ENCODE measurements around the gene TTC16. TPM values are rescaled to one million over a fixed set of nuclear protein-coding genes. Genes with fewer than 3 reads are reported as not detected.

The TTC16 gene
- total and polyA plus RNA-seq, 2 donors (not counting 1 experiment from before 2014, with no cell fraction given): 0.25 TPM; not detected in 1

GRCh38 chr9:127751269-127752054, 35.6 kb downstream of the TTC16 start:
- peaks cover 95% of the 10 kb centered on the region for H4K20me1 ChIP-seq (ENCODE audit: control insufficient read depth, insufficient read depth, low read length, poor library complexity, severe bottlenecking)
- no peak overlapping the region for H3K9ac ChIP-seq (ENCODE audit: low read length)
- ChIA-PET POLR2A (no interaction called here), CTCF (no interaction called here)
- DNase-seq: no peak
- no peak overlapping the region for H3K27ac ChIP-seq (ENCODE audit: low read length in 2 of 2)
- Mint-ChIP-seq H3K4me1 (peaks cover 11% of the 10 kb centered on the region), H3K4me3 (no peak overlapping the region), H3K27ac (no peak overlapping the region), H3K27me3 (no peaks in the 10 kb centered on the region), H3K9me3 (ENCODE audit: insufficient read depth) (no peaks in the 10 kb centered on the region)
- 94% methylated on average over 6 of the region's 10 CpGs for WGBS (ENCODE audit: insufficient coverage)
- no peak overlapping the region for H3K4me2 ChIP-seq (replicated peaks; ENCODE audit: low read depth, low read length, poor library complexity, severe bottlenecking)
- H3K36me3 ChIP-seq (replicated peaks in 1 of 2; ENCODE audit: control extremely low read depth in 1 of 2, control insufficient read depth in 1 of 2, extremely low read depth in 1 of 2, insufficient read depth in 2 of 2, low read length in 1 of 2): peaks cover 3 to 72% of the 10 kb centered on the region in 2 experiments
- no peak overlapping the region for H3K4me3 ChIP-seq (ENCODE audit: control extremely low read depth in 1 of 5, extremely low read depth in 1 of 5, insufficient read depth in 1 of 5, low read depth in 2 of 5, low read length in 4 of 5)
- H3K27me3 ChIP-seq (replicated peaks in 1 of 4; ENCODE audit: control extremely low read depth in 1 of 4, control insufficient read depth in 3 of 4, insufficient read depth in 4 of 4, low read length in 3 of 4): no peaks in the 10 kb centered on the region
- peaks cover 58% of the 10 kb centered on the region for H3K79me2 ChIP-seq (ENCODE audit: control insufficient read depth, insufficient read depth, low read length)
- H3K4me1 ChIP-seq (ENCODE audit: control insufficient read depth in 2 of 2, insufficient read depth in 2 of 2, low read length in 2 of 2): no peaks in the 10 kb centered on the region
- H3K9me3 ChIP-seq (ENCODE audit: control extremely low read depth in 1 of 3, control insufficient read depth in 2 of 3, insufficient read depth in 1 of 3, low read length in 2 of 3): no peaks in the 10 kb centered on the region
- no peak overlapping the region for H2AFZ ChIP-seq (ENCODE audit: insufficient read depth, low read depth, low read length, poor library complexity, severe bottlenecking)
- intact Hi-C loops (cut with micrococcal nuclease): no loop called here
- no peak for ATAC-seq (ENCODE audit: low read depth)
- TF ChIP-seq EZH2 (IDR thresholded peaks at IDR 0.05; ENCODE audit: borderline replicate concordance, insufficient read depth, low read depth, low read length, poor library complexity, severe bottlenecking): no peak
- TF ChIP-seq, protein P1, sequence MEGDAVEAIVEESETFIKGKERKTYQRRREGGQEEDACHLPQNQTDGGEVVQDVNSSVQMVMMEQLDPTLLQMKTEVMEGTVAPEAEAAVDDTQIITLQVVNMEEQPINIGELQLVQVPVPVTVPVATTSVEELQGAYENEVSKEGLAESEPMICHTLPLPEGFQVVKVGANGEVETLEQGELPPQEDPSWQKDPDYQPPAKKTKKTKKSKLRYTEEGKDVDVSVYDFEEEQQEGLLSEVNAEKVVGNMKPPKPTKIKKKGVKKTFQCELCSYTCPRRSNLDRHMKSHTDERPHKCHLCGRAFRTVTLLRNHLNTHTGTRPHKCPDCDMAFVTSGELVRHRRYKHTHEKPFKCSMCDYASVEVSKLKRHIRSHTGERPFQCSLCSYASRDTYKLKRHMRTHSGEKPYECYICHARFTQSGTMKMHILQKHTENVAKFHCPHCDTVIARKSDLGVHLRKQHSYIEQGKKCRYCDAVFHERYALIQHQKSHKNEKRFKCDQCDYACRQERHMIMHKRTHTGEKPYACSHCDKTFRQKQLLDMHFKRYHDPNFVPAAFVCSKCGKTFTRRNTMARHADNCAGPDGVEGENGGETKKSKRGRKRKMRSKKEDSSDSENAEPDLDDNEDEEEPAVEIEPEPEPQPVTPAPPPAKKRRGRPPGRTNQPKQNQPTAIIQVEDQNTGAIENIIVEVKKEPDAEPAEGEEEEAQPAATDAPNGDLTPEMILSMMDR (IDR thresholded peaks at IDR 0.05): no peak

DNA sequence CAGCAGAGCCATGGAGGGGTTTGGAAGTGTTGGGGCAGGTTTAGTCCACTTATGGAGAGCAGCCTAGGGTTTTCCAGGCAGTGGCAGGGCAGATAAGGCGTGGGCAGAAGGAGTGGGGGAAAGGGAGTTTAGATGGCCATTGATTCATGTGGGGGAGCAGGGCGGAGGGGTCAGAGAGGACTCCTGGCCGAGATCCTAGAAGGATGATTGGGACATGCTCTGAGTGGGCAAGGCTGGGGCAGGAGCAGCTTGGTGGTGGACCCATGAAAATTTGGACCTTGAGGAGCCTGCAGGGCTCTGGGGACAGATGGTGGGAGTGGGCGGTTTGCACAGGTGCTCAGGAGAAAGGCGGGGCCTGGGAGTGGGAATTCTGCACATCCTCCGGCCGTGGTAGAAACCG, 37.3 kb downstream of the TTC16 start:
- no peaks in the 10 kb centered on the region for H3K4me1 ChIP-seq (ENCODE audit: control insufficient read depth in 2 of 2, insufficient read depth in 2 of 2, low read length in 2 of 2)
- no peak overlapping the region for H3K4me3 Mint-ChIP-seq
- intact Hi-C loops (cut with micrococcal nuclease): no loop called here
- no peaks in the 10 kb centered on the region for H3K27me3 ChIP-seq (replicated peaks in 1 of 4; ENCODE audit: control extremely low read depth in 1 of 4, control insufficient read depth in 3 of 4, insufficient read depth in 4 of 4, low read length in 3 of 4)
- no peak overlapping the region for H3K4me2 ChIP-seq (replicated peaks; ENCODE audit: low read depth, low read length, poor library complexity, severe bottlenecking)
- TF ChIP-seq EZH2 (IDR thresholded peaks at IDR 0.05; ENCODE audit: borderline replicate concordance, insufficient read depth, low read depth, low read length, poor library complexity, severe bottlenecking): no peak
- TF ChIP-seq, protein P1 (IDR thresholded peaks at IDR 0.05): no peak
- no peaks in the 10 kb centered on the region for H3K27me3 Mint-ChIP-seq
- POLR2A ChIA-PET: interaction anchor here (0.6 kb wide), 1 partner anchor 25 kb away, joined by 6 read pairs; no protein-coding TSS in a partner anchor
- CTCF ChIA-PET: interaction anchor here (0.6 kb wide), 1 partner anchor 45 kb away, joined by 3 read pairs; no protein-coding TSS in a partner anchor
- no peaks in the 10 kb centered on the region for H3K9me3 Mint-ChIP-seq (ENCODE audit: insufficient read depth)
- no peaks in the 10 kb centered on the region for H3K9me3 ChIP-seq (ENCODE audit: control extremely low read depth in 1 of 3, control insufficient read depth in 2 of 3, insufficient read depth in 1 of 3, low read length in 2 of 3)
- 92% methylated on average over 6 of the region's 8 CpGs for WGBS (ENCODE audit: insufficient coverage)
- peaks cover 69% of the 10 kb centered on the region for H3K79me2 ChIP-seq (ENCODE audit: control insufficient read depth, insufficient read depth, low read length)
- no peak for DNase-seq
- no peak overlapping the region for H3K4me3 ChIP-seq (ENCODE audit: control extremely low read depth in 1 of 5, extremely low read depth in 1 of 5, insufficient read depth in 1 of 5, low read depth in 2 of 5, low read length in 4 of 5)
- no peak for ATAC-seq (ENCODE audit: low read depth)
- H3K9ac ChIP-seq (ENCODE audit: low read length): no peak overlapping the region
- peaks cover 11% of the 10 kb centered on the region for H3K4me1 Mint-ChIP-seq
- peaks cover 95% of the 10 kb centered on the region for H4K20me1 ChIP-seq (ENCODE audit: control insufficient read depth, insufficient read depth, low read length, poor library complexity, severe bottlenecking)
- H3K36me3 ChIP-seq (replicated peaks in 1 of 2; ENCODE audit: control extremely low read depth in 1 of 2, control insufficient read depth in 1 of 2, extremely low read depth in 1 of 2, insufficient read depth in 2 of 2, low read length in 1 of 2): peaks cover 3 to 58% of the 10 kb centered on the region in 2 experiments
- H3K27ac Mint-ChIP-seq: no peak overlapping the region
- no peak overlapping the region for H3K27ac ChIP-seq (ENCODE audit: low read length in 2 of 2)
- no peak overlapping the region for H2AFZ ChIP-seq (ENCODE audit: insufficient read depth, low read depth, low read length, poor library complexity, severe bottlenecking)
